Astrocyte (in vitro differentiated cells and primary cell): ENCODE results near the gene FGF22. TPM values are rescaled to one million over a fixed set of nuclear protein-coding genes. Genes with fewer than 3 reads are reported as not detected.
"Not testable (repeated sequence)": the region's sequence is repeated elsewhere in the genome, so short reads cannot be mapped to it uniquely, and the experiment has no call there.

Experiments
- DNase-seq: peaks from one replicate; pipeline ENCODE4 v3.0.0-alpha.2; 2010; ENCODE audit warnings: low read depth
- FAIRE-seq: peaks from 2 replicates; lab custom pipeline; 2011; peaks lifted over from hg19 to GRCh38; lab: Jason Lieb, UNC
- H2AFZ ChIP-seq: 2 replicates; pipeline ENCODE4 v1.6.0; 2012; ENCODE audit warnings: low read depth, low read length, inconsistent platforms
- H3K27ac ChIP-seq: 2 replicates; pipeline ENCODE4 v1.5.1; 2011; ENCODE audit warnings: low read depth, low read length, inconsistent platforms
- H3K27me3 ChIP-seq: 2 replicates; pipeline ENCODE4 v1.6.0; 2011; ENCODE audit warnings: low read length, inconsistent platforms; ENCODE audit not compliant: insufficient read depth
- H3K36me3 ChIP-seq: 2 replicates; pipeline ENCODE4 v1.5.1; 2011; ENCODE audit warnings: low read length, inconsistent platforms; ENCODE audit not compliant: insufficient read depth
- H3K4me1 ChIP-seq: 2 replicates; pipeline ENCODE4 v1.5.1; 2011; ENCODE audit warnings: low read length, inconsistent platforms; ENCODE audit not compliant: insufficient read depth
- H3K4me2 ChIP-seq: 2 replicates; pipeline ENCODE4 v1.6.0; 2012; ENCODE audit warnings: low read length, inconsistent platforms
- H3K4me3 ChIP-seq: 2 replicates; pipeline ENCODE4 v1.5.1; 2011; ENCODE audit warnings: low read depth, mild to moderate bottlenecking, low read length, inconsistent platforms; ENCODE audit not compliant: insufficient read depth
- H3K79me2 ChIP-seq: 2 replicates; pipeline ENCODE4 v1.6.0; 2012; ENCODE audit warnings: mild to moderate bottlenecking, low read length, inconsistent platforms; ENCODE audit not compliant: insufficient read depth
- H3K9ac ChIP-seq: 2 replicates; pipeline ENCODE4 v1.6.0; 2012; ENCODE audit warnings: mild to moderate bottlenecking, low read length, inconsistent platforms
- H3K9me3 ChIP-seq: 2 replicates; pipeline ENCODE4 v1.5.1; 2012; ENCODE audit warnings: low read depth, mild to moderate bottlenecking, low read length, inconsistent platforms; ENCODE audit not compliant: insufficient read depth
- H4K20me1 ChIP-seq: 2 replicates; pipeline ENCODE4 v1.6.0; 2012; ENCODE audit warnings: low read length, inconsistent platforms; ENCODE audit not compliant: insufficient read depth
- H3K27ac Mint-ChIP-seq: one replicate; pipeline ENCODE4 v1.8.0; 2021; ENCODE audit warnings: mild to moderate bottlenecking, mixed read lengths; ENCODE audit not compliant: unreplicated experiment
- H3K27me3 Mint-ChIP-seq: one replicate; pipeline ENCODE4 v1.8.0; 2021; ENCODE audit warnings: low read depth, mixed read lengths; ENCODE audit not compliant: unreplicated experiment
- H3K36me3 Mint-ChIP-seq: one replicate; pipeline ENCODE4 v1.8.0; 2021; ENCODE audit warnings: low read depth, mixed read lengths; ENCODE audit not compliant: unreplicated experiment
- H3K4me1 Mint-ChIP-seq: one replicate; pipeline ENCODE4 v1.8.0; 2021; ENCODE audit warnings: low read depth, mixed read lengths; ENCODE audit not compliant: unreplicated experiment
- H3K4me3 Mint-ChIP-seq: one replicate; pipeline ENCODE4 v1.8.0; 2021; ENCODE audit warnings: mild to moderate bottlenecking, moderate library complexity, mixed read lengths; ENCODE audit not compliant: unreplicated experiment
- H3K9me3 Mint-ChIP-seq: one replicate; pipeline ENCODE4 v1.8.0; 2021; ENCODE audit warnings: mild to moderate bottlenecking, mixed read lengths; ENCODE audit not compliant: unreplicated experiment
- CTCF ChIP-seq: IDR thresholded peaks from 2 replicates; pipeline ENCODE4 v1.5.1; 2011; ENCODE audit warnings: low read depth, mild to moderate bottlenecking, inconsistent platforms, low read length, moderate library complexity; ENCODE audit not compliant: insufficient read depth
- EZH2 ChIP-seq: IDR thresholded peaks from 2 replicates; pipeline ENCODE4 v1.6.1; 2012; ENCODE audit warnings: mild to moderate bottlenecking, low read length, inconsistent platforms; ENCODE audit not compliant: insufficient read depth
- total RNA-seq: library from RNA; stranded (reverse); gene quantifications from 2 replicates; pipeline ENCODE4 v1.2.1, GENCODE V29; 2021

FGF22 gene
- total RNA-seq, 1 donor from 2014 or later = 0.25 TPM

DNA sequence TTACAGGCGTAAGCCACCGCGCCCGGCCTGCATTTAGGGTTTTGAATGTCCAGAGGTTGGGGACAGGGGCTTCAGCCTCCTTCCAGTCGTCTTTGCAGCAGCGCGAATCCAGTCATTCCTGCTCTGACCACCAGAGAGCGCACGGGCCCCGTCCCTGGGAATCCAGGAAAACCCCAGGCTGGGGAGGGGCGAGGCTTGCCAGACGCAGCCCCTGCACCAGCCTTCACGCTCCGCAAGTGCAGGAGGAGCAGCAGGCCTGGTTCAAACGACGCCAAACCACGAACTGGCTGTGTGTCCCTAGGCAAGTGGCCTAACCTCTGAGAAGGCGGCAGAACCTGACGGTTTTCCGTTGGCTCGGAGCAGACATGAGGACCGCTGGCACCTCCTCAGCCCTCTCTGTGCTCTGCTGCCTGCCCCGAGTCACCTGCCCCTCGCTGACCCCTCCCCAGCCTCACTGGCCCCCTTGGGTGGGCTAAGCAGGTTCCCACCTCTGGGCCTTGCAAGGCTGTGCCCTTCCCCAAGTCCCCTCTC, 25.3 kb downstream of the FGF22 start:
- H2AFZ ChIP-seq = peak overlapping the region; percentile 77
- H3K79me2 ChIP-seq = peaks cover 33% of the 10 kb centered on the region
- peaks cover 10% of the 10 kb centered on the region for H3K9me3 Mint-ChIP-seq
- peak overlapping the region; percentile 74 for H3K4me2 ChIP-seq
- H3K27ac Mint-ChIP-seq = no peak overlapping the region
- no peak overlapping the region for H3K9ac ChIP-seq
- TF ChIP-seq CTCF (peak; percentile 72), EZH2 (no peak)
- peaks cover 8% of the 10 kb centered on the region for H3K36me3 Mint-ChIP-seq
- DNase-seq (peak; percentile 46), FAIRE-seq (no peak)
- peak overlapping the region; percentile 79 for H3K4me3 Mint-ChIP-seq
- peaks cover 26% of the 10 kb centered on the region for H3K4me1 ChIP-seq
- peaks cover 21% of the 10 kb centered on the region for H4K20me1 ChIP-seq
- H3K27me3 ChIP-seq = no peaks in the 10 kb centered on the region
- H3K27ac ChIP-seq = no peak overlapping the region
- H3K9me3 ChIP-seq = peaks cover 3% of the 10 kb centered on the region
- H3K27me3 Mint-ChIP-seq = no peaks in the 10 kb centered on the region
- H3K36me3 ChIP-seq = no peaks in the 10 kb centered on the region
- no peak overlapping the region for H3K4me3 ChIP-seq
- peaks cover 5% of the 10 kb centered on the region for H3K4me1 Mint-ChIP-seq

GRCh38 chr19:666985-667573, 27.4 kb downstream of the FGF22 start:
- not testable (repeated sequence) for H3K27me3 Mint-ChIP-seq, H3K36me3 Mint-ChIP-seq, H3K4me3 ChIP-seq, FAIRE-seq, H3K4me1 ChIP-seq, H3K27me3 ChIP-seq, H3K4me2 ChIP-seq, H3K9ac ChIP-seq, H4K20me1 ChIP-seq, DNase-seq, H3K9me3 ChIP-seq, H3K27ac ChIP-seq, H3K4me3 Mint-ChIP-seq, H3K27ac Mint-ChIP-seq, H3K4me1 Mint-ChIP-seq, H2AFZ ChIP-seq, H3K36me3 ChIP-seq
- H3K9me3 Mint-ChIP-seq = peaks cover 12% of the 10 kb centered on the region
- peaks cover 12% of the 10 kb centered on the region for H3K79me2 ChIP-seq

DNA sequence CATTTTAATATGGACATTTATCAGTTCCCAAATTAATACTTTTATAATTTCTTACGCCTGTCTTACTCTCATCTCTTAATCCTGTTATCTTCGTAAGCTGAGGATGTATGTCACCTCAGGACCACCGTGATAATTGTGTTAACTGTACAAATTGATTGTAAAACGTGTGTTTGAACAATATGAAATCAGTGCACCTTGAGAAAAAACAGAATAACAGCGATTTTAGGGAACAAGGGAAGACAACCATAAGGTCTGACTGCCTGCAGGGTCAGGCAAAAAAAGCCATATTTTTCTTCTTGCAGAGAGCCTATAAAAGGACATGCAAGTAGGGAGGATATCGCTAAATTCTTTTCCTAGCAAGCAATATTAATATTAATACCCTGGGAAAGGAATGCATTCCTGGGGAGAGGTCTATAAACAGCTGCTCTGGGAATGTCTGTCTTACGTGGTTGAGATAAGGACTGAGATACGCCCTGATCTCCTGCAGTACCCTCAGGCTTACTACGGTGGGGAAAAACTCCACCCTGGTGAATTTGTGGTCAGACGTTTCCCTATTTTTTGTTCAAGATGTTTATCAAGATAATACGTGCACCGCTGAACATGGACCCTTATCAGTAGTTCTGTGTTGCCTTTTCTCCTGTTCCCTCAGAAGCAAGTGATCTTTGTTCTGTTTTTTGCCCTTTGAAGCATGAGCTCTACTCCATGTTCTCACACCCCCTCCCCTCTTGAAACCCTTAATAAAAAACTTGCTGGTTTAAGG, 29.2 kb downstream of the FGF22 start:
- FAIRE-seq, H3K4me1 Mint-ChIP-seq, H4K20me1 ChIP-seq, H3K4me1 ChIP-seq, H3K27ac Mint-ChIP-seq, H3K9me3 ChIP-seq, H3K27me3 ChIP-seq, H2AFZ ChIP-seq, H3K4me3 ChIP-seq, H3K36me3 ChIP-seq, H3K27me3 Mint-ChIP-seq, H3K4me3 Mint-ChIP-seq, H3K79me2 ChIP-seq, H3K9ac ChIP-seq, H3K4me2 ChIP-seq: not testable (repeated sequence)
- peaks cover 11% of the 10 kb centered on the region for H3K36me3 Mint-ChIP-seq
- H3K9me3 Mint-ChIP-seq = peaks cover 12% of the 10 kb centered on the region
- peak overlapping the region; percentile 45 for H3K27ac ChIP-seq
- peak; percentile 64 for DNase-seq
